Fibroblast of skin of right quadriceps (primary cell): Measurements from ENCODE around the gene SNRNP200.
"Not testable (repeated sequence)": the region's sequence is repeated elsewhere in the genome, so short reads cannot be mapped to it uniquely, and the experiment has no call there.

Source experiments
- DNase-seq: peaks from one replicate; pipeline ENCODE4 v3.0.0-alpha.2; 2013

The SNRNP200 gene

DNA sequence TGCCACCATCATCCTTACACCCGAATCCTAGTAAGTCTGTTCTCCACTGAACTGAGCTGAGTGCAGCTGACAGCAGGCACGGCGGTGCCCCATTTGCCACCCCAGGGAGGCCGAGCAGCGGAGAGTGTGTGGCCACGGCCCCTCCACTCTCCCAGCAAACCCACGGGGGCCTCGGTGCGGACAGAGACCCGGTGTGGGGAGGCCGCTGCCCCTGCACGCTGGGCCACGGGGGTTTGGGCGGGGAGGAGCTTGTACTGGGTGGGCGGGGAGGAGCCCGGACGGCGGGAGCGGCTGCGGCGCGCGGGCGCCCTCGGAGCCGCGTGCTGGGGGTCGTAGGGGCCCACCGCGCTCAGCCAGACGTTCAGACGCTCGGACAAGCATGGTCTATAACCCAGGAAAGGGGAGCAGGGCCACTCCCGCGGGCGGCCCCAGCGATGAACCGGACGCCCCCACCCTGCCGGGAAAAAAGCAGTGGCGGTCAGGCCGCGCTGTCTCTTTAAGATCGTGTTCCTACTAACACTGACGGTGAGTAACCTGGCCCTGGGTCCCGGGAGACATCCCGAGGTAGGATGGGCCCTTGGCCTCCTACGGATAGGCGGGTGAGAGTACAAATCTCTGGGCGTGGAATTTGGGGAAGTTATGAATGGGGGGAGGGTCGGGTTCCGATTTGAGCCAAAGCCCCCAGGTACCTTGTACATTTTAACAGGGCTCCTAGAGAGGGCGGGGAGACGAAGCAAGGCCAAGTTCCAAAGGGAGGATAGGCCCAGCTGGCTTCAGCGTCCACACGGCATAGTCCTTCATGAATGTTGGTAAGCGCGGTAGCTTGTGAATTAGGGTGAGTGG, 19.9 kb upstream of the SNRNP200 start, which contains the start of gene ITPRIPL1:
ITPRIPL1 (plus strand) TSS at position 277 of the 843 bp plus-strand sequence; CDS start at position 800, 523 bp downstream.
- DNase-seq, result no peak

GRCh38 chr2:96324721-96325040, 19.3 kb upstream of the SNRNP200 start:
- DNase-seq, result no peak

DNA sequence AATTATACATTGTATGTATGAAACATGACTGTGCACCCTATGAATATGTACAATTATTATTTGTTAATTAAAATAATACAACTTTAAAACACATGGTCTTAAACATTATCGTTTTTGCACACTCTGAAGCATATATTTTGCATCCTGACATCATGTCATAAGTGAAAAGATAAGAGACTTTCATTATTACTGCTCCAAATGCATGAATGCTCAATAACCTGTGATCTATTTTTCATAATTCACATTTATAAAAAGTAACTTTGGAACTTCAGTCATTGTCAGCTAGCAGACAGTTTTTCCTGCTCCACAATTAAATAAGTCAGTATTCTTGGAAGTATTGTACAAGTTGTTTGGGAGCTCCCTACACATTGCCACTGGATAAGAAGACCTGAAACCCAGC, 18.5 kb upstream of the SNRNP200 start:
- no peak for DNase-seq

DNA sequence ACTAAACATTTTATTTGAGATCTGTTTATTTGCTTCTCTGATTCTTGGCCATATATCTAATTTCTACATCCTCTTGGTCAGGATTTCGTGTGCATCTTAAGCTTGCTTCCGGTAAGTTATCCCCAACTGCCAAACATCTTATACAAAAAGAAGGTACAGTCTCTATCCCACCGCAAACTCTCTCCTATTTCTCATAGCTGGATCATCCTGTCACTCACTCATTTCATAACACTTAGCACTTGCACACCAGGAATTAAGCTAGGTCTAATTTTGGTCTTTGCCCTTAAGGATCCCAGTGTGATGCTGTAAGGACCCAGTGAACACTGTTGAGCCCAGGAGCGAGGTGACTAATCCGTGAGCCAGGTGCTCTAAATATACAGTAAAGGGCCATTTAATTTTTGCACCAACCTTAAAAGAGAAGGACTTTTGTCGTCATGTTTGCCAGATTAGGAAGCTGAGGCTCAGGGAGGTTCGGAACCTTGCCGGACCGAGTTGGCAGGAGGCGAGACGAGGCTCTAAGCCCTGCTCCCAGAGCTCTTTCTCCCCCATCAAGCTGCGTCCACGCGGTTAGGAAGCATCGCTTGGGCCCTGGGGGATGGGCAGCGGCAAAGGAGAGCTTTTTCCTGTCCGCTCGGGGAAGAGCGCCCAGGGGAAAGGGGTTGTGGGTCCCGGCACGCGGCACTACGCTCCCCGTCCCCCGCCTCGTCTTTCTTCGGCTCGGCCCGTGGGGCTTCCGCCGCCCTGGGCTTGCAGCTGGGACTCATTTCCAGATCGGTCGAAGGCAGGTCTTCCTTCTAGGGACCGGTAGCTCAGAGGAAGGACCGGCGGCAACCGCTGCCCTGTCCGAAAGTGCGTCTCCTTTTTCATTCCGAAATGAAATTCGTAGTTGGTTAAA, 15.6 kb upstream of the SNRNP200 start:
- no peak for DNase-seq

DNA sequence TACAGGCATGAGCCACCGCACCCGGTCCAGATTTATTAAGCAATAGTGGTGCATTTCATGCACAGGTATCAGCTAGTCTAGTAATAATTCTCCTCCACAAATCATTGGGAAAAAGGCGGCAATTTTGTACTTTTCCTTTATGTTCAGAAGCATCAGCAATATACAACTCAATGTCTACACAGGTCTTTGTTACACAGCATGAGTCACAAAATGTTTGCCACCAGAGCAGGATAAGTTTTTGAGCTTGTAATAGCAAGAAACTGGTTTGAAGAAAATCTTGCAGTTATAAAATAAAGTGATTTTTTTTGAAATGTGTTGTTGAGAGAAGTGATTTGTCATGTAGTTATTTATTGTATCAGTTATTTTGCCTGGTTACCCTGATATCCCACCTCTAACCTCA, 15.0 kb upstream of the SNRNP200 start:
- no peak for DNase-seq

- no peak for DNase-seq
Measured at GRCh38 chr2:96319396-96319795, 14.1 kb upstream of the SNRNP200 start.

GRCh38 chr2:96318723-96319122, 13.4 kb upstream of the SNRNP200 start:
- DNase-seq, result no peak

GRCh38 chr2:96317584-96317997, 12.2 kb upstream of the SNRNP200 start:
- no peak for DNase-seq

- no peak for DNase-seq
Measured at GRCh38 chr2:96316999-96317398, 11.7 kb upstream of the SNRNP200 start.

DNA sequence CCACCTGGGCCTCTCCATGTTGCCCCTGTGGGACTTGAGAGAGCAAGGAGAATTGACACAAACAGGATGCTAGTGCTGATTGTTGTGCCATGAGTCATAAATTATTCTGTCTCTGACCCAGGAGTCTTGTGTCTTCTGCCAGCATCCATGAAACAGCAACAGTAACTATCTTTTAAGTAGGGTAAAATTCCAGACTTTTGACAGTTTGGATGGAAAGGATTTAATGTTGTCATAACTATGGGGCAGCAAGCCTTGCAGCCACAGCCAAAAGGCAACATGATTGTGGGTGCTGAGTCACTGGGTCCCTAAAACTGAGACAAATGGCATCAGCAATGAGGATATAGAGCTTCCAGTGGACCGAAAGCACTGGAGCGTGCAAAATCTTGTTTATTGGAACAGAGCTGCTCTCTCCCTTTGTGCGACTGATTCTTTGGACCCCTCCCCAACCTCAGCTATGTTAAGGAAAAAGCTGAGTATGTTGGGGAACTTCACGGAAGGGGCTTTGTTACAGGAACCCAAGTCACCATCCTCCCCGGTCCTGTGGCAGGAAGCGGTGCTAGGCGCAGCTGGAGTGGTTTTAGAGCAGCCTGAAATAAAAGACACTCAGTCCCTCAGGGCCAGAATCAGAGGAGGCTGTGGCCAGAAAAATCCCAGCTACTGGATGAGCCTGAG, 10.2 kb upstream of the SNRNP200 start:
- DNase-seq, result peak; percentile 76

DNA sequence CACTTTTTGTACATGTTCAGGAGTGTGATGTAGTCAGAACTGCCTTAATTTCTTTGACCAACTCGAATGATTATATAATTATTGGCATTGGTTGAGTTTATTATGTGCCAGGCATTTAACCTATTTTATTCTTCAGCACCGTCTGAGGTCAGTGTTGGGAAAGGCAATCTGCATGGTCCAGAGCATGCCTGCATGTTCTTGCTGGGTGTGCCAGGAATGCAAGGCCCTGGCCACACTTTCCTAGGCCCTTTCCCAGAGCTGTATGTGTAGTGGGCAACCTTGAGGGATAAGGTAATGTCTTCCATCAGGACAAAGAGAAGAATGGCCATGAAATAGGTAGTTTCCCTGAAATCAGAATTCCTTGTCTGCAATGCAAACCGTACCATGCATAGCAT, 9.7 kb upstream of the SNRNP200 start:
- DNase-seq, result no peak

DNA sequence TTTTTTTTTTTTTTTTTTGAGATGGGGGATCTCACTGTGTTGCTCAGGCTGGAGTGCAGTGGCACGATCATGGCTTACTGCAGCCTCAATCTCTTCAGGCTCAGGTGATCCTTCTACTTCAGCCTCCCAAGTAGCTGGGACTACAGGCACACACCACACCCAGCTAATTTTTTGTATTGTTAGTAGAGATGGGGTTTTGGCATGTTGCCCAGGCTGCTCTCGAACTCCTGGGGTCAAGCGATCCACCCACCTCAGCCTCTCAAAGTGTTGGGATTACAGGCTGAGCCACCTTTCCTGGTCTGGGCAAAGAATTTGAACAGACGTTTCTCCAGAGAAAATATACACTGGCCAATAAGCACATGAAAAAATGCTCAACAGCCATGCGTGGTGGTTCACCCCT, 2.9 kb upstream of the SNRNP200 start:
- no peak for DNase-seq

GRCh38 chr2:96306370-96306769, 1.0 kb upstream of the SNRNP200 start:
- no peak for DNase-seq

GRCh38 chr2:96305979-96306308, 598 bp upstream of the SNRNP200 start:
- DNase-seq, result no peak

GRCh38 chr2:96304606-96305005, 740 bp downstream of the SNRNP200 start:
- DNase-seq, result no peak

GRCh38 chr2:96301865-96302264, 3.5 kb downstream of the SNRNP200 start:
- no peak for DNase-seq

DNA sequence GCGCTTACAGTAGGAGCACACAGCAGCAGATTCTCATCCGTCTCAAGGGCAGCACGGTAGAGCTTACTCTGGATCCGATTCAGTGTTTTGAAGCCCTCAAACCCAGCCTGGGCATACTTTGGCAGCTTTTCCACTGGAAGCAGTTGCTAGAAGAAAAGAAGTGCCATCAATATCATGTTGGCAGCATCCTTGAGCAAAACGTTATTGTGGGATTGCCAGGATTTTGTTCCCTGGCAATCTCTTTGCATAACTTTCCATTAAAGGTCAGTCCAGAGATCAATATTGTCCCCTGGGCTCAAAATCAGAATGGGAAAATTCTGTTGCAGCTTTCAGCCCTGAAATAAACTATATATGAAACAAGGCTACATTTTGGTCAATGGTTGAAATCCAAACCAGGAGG, 8.4 kb downstream of the SNRNP200 start:
- no peak for DNase-seq

GRCh38 chr2:96294271-96294670, 11.1 kb downstream of the SNRNP200 start:
- DNase-seq, result not testable (repeated sequence)

DNA sequence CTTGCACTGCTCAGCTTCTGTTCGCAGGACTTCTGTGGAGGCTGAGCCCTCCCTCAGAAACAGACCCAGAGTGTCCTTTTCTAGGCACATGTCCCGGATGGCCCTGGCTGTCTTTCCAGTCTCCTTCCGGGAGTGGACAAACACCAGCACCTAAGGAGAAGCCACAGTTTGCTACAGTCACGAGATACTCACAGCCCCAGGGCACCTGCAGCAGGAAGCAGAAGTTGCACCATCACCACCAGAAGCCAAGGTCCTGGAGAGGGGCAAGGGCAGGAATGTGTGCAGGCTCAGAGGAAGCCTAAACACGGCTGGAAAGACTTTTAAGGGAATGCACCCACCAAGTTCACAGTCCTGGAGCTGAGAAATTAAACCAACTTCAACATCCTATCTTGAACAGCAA, 13.6 kb downstream of the SNRNP200 start:
- DNase-seq, result no peak

GRCh38 chr2:96287273-96287856, 18.0 kb downstream of the SNRNP200 start:
- DNase-seq, result no peak

GRCh38 chr2:96276787-96277499, 28.4 kb downstream of the SNRNP200 start:
- no peak for DNase-seq

GRCh38 chr2:96274355-96275056, 30.8 kb downstream of the SNRNP200 start:
- DNase-seq, result no peak
